Fibroblast of skin of abdomen (primary cell): ENCODE results near the gene MEIS1.

Experiments used
- DNase-seq: peaks from one replicate; pipeline ENCODE4 v3.0.0-alpha.2; 2013

The MEIS1 gene

GRCh38 chr2:66512626-66513025 lies 77.7 kb downstream of the MEIS1 start:
- DNase-seq = no peak

- DNase-seq = no peak
Observed at GRCh38 chr2:66515743-66516142, 80.8 kb downstream of the MEIS1 start.

DNA sequence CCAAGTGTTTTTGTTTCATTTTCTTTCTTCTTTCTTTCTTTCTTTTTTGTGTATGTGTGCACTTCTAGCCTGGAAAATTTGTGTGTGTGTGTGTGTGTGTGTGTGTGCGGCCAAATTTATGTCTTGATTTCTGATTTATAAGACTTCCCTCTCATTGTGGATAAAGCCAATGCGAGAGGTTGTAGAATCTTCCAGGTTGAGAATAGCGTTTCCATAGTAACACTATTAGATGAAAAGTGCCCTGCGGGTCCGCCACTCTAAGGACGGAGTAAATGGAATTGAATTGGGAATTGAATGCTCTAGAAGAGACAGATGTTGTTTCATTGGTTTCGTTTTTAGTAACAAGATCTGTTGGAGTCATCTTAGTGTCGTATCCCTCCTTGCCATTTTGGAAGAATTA lies 81.6 kb downstream of the MEIS1 start:
- DNase-seq = no peak

DNA sequence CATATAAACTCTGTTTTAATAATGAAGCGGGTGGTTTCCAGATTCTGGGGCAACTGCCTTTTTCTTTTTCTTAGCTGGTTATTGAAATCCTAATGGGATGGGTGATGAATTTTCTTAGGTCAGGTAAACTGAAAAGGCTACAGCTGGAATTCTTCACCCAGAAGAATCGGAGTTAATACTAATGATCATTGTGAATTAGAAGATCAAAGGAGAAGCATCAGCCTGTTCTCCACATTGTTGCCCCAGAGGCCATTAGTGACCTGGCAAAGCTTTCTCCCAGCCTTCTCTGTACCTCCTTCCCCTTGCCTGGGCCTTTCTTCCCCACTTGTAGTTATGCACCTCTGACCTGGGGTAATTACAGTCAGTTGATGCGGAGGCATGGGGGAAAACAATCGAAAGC lies 82.8 kb downstream of the MEIS1 start:
- DNase-seq = no peak

- DNase-seq = no peak
Observed at GRCh38 chr2:66519264-66519843, 84.4 kb downstream of the MEIS1 start.

DNA sequence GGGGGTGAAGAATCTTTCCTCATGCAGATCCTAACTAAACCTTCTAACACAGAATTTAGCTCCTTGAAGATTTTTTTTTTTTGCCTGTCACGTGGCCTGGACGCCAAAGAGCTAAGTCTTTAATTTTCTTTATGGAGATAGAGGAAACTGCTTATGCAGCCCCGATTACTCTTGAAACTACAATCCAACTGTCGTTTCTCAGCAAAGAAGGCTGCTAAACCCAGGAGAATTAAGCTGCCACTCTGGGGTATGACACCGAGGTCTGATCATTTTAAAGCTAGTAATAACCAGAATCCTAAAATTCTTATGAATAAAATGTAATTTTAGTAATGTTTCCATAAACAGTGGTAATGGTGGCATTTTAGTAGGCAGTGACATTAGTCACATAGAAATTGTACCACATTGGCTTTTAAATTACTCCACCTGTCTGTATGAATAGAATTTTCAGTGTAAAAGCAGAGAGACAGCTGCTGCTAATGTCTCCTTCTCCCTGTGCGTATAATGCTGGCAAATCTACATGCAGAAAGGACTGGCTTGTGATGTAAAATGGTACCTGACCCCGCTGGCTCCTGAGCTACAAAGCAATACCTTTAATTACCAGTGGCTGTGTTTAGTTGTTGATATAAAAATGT lies 86.5 kb downstream of the MEIS1 start:
- DNase-seq = no peak

DNA sequence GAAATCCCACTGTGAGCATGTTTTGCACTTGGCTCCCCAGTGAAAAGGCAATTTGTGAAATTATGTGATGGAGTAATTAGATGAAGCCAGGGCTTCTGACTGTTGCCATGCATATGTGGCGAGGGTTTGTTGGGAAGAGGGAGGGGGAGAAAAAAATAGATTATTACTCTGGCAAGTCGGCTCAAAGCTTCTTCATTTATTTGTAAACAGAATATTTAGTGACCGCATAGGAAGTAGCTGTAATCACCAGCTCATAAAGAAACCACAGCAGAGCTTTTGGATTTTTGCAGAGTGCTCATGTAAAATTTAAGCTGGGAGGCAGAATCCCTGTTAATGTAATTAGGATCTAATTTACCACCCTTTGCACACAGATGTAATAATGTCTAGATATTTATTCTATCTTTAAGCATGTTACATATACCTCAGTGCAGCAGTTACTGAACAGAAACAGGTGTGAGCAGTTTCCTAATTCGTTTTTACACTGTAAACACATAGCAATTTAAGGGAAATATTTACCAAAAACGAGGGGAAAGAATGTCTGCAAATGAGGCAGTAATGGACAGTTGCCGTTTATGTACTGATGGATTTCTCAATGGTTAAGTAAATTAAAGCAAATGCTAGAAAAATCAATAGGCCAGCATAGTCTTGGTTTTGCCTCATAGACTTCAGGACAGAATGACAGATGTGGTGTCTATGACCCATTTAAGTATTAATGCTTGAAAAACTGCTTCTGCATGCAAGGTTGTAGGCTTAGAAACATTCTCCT lies 87.9 kb downstream of the MEIS1 start:
- no peak for DNase-seq

DNA sequence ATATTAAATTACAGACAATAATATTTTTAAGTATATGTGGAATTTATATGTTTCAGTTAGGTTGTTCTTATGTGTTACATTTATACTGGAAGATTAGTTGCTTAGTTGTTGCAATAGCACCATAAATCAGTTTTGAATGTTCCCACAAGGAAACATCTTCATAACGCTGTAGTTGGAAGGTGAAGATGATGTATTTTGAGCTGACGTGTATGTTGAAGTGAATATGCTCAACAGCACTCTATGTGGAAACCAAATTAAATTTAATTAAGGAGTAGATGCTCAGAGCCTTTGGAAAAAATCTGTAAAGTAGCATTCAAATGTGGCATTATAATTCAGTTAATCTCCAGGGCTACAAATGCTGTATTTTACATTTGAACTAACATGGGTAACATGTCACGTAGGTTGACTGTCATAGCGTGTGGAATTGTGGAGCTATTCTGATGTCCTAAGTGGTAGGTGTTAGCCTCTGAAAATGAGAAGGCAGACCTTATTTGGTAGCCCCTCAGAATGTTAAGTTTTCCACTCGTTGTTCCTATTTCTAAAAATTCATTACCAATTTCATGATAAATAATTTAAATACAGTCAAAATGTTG lies 88.5 kb downstream of the MEIS1 start:
- no peak for DNase-seq

DNA sequence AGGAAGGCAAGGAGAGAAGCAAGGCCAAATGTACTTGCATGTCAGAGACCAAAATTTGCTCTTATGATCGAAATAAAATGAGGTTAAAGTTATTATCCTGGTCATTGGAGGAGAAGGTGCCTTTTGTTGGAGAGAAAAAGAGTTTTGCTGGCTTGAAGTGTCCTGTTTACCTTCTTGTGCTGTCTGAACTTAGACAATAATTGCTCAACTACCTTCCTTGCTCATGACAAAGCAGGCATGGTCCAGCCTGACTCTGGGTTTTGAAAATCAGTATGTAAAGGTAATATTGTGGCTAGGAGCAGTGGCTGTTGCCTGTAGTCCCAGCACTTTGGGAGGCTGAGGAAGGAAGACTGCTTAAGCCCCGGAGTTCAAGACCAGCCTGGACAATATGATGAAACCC lies 89.1 kb downstream of the MEIS1 start:
- no peak for DNase-seq

DNA sequence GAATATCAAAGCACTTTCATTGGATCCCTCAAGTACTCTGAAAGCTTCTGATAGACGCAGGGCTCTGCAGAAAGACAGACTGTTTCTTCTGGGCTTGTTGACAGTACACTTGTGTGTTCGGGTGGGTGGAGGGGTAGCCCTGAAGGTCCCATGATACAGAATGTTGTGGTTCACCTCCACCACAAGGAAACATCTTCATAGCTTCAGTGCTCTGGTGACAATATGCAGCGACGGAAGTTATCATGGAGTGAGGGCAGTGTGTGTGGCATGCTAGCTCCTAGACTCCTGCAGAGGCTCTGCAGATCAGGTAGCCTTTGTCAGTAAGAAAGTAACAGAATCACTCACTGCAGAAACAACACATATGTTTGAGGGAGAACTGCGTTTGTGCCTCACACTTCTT lies 90.7 kb downstream of the MEIS1 start:
- no peak for DNase-seq

GRCh38 chr2:66526180-66526579 lies 91.3 kb downstream of the MEIS1 start:
- DNase-seq = no peak

DNA sequence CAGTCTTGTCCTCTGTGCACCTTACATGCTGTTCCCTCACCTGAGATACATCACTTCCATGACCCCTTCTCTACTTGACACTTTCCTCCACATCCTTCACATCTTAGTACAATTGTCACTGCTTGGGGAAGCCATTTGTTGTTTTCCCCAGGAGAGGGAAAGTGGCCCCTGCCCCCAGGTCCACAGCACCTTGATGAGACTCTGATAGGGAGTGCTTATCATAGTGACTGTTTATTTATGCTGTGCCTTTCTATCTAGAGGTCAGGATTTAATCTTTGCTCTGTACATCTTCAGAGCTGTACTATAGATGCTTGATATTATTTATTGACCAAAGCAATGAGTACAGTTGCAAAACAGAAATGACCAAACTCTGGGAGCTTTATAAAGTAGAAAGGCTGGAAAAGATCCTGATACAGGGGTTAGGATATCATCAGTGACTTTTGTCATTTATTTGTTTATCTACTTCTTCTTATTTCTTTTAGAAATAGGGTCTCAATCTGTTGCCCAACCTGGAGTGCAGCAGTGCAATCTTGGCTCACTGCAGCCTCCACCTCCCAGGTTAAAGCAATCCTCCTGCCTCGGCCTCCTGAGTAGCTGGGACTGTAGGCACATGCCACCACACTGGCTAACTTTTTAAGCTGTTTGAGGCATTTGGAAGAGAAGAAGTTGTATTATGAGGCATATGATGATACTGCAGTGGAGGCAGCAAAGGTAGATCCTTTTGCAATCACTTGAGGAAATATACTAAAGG lies 94.2 kb downstream of the MEIS1 start:
- no peak for DNase-seq

DNA sequence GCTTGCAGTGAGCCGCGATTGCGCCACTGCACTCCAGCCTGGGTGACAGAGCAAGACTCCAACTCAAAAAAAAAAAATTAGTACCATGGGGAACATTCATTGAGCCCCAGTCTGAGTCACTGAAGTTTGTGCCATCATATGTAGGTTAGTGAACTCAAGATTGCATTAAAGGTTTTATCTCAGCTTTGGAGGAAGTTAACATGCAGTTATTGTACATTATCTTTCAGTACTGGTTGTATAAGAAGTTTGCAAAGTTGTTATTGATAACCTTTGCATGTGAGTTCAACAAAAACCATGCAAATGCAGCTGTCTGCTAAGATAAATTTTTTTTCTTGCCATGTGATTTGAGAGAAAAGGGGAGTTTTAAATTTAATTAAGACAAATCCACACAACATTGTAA lies 95.7 kb downstream of the MEIS1 start:
- no peak for DNase-seq

GRCh38 chr2:66531155-66531554 lies 96.2 kb downstream of the MEIS1 start:
- no peak for DNase-seq

DNA sequence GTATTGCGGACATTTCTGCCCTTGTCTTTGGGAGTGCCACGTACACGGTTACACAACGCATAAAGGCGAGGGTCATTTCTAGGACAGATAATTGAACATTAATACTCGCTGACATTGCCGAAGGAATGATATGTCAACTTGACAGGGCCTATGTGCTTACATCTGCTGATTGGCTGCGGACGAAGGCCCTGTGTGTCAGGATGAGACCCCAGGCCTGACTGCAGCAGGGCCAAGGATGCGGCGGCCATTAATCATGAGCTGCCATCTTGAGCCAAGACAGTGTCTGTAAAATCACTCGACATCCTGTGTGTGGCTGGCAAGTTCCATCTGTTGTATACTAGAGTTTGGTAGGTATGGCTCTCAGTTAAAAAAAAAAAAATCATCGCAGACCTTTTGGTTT lies 96.6 kb downstream of the MEIS1 start:
- DNase-seq = no peak

DNA sequence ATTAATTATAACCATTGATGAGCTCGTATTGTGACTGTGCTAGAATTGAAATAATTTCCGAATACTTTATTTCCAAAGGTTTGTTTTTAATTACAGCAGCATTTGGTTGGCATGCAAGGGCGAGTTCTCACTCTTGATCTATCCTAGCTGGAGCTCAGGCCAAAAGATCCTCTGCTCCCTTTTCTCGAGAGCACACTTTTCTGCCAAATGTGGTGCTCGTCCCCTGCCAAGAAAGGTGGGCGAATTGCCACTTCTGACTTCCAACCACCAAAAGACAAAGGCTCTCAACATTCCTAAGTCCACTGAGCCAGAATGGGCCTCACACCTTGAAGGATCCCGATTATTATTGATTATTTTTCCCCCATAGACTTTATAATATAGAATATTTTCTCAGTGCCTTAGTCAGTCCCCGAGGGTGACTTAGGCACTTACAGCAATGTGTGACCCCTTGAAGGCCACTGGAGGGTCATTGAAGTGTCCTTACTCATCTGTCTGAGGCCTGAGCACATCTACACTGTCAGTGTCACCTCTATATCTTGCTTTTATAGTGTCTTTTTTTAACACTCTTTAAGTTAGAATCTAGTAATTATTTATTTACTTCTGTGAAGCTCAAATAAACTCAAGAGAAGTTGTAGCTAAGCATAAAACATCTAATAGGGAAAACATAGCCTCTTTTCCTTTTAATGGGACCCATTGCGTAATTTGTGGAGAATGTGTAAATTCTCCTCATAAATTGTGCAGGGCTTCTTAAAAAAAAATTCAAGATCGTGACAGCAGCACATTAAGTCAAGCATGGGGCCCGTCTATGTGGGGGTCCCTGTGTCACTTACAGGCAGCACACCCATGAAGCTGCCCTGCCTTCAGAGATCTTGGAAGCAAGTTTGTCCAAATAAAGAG lies 98.3 kb downstream of the MEIS1 start:
- DNase-seq = peak; percentile 17

GRCh38 chr2:66534461-66534860 lies 99.5 kb downstream of the MEIS1 start:
- no peak for DNase-seq

GRCh38 chr2:66535574-66536289 lies 100.8 kb downstream of the MEIS1 start:
- no peak for DNase-seq

- no peak for DNase-seq
Observed at GRCh38 chr2:66536290-66536673, 101.4 kb downstream of the MEIS1 start.

GRCh38 chr2:66536997-66537396 lies 102.1 kb downstream of the MEIS1 start:
- DNase-seq = peak; percentile 58

- no peak for DNase-seq
Observed at GRCh38 chr2:66538291-66538690, 103.4 kb downstream of the MEIS1 start.
